Activated CD8-positive, alpha-beta memory T cell treated with anti-CD3 and anti-CD28 coated beads, Interleukin-2, amount 50 U/mL, for 1 hour (primary cell): ENCODE results near the gene TLN1.

Experiments used
- DNase-seq: peaks from one replicate; pipeline ENCODE4 v3.0.0-alpha.2; 2020; ENCODE audit errors: extremely low read depth

TLN1 gene

GRCh38 chr9:35728041-35728971 lies 3.7 kb downstream of the TLN1 start:
- no peak for DNase-seq

- DNase-seq, result no peak
Measured at GRCh38 chr9:35727676-35728040, 4.3 kb downstream of the TLN1 start.

- no peak for DNase-seq
Measured at GRCh38 chr9:35726931-35727330, 5.1 kb downstream of the TLN1 start.

GRCh38 chr9:35725362-35725761 lies 6.6 kb downstream of the TLN1 start:
- DNase-seq, result no peak

- DNase-seq, result no peak
Measured at GRCh38 chr9:35723908-35724307, 8.1 kb downstream of the TLN1 start.

- no peak for DNase-seq
Measured at GRCh38 chr9:35723426-35723825, 8.6 kb downstream of the TLN1 start.

GRCh38 chr9:35719546-35719945 lies 12.4 kb downstream of the TLN1 start:
- no peak for DNase-seq

GRCh38 chr9:35718721-35719511 lies 13.1 kb downstream of the TLN1 start:
- DNase-seq, result no peak

- no peak for DNase-seq
Measured at GRCh38 chr9:35717132-35717870, 14.7 kb downstream of the TLN1 start.

- DNase-seq, result no peak
Measured at GRCh38 chr9:35716230-35716629, 15.8 kb downstream of the TLN1 start.

GRCh38 chr9:35714579-35715252 lies 17.3 kb downstream of the TLN1 start:
- DNase-seq, result no peak

- DNase-seq, result no peak
Measured at GRCh38 chr9:35714123-35714522, 17.9 kb downstream of the TLN1 start.

- DNase-seq, result no peak
Measured at GRCh38 chr9:35713578-35713977, 18.4 kb downstream of the TLN1 start.

- no peak for DNase-seq
Measured at GRCh38 chr9:35712762-35713400, 19.1 kb downstream of the TLN1 start.

GRCh38 chr9:35711501-35712428 lies 20.2 kb downstream of the TLN1 start:
- DNase-seq, result no peak

- no peak for DNase-seq
Measured at GRCh38 chr9:35710818-35711500, 21.0 kb downstream of the TLN1 start.

- no peak for DNase-seq
Measured at GRCh38 chr9:35708146-35708545, 23.8 kb downstream of the TLN1 start.

GRCh38 chr9:35706951-35707350 lies 25.0 kb downstream of the TLN1 start:
- DNase-seq, result no peak

- DNase-seq, result no peak
Measured at GRCh38 chr9:35705836-35706430, 26.1 kb downstream of the TLN1 start.
